22Rv1 (cell line): ENCODE data around the gene TAF9.
A peak's percentile ranks its signal among the peaks of the same experiment; 100 is the strongest.

Experiments
- H3K27ac ChIP-seq: fragments of 450-650 bp; 2 replicates; pipeline ENCODE4 v1.5.1; 2017
- ZFX ChIP-seq: fragments of 450-650 bp; IDR thresholded peaks from 2 replicates; pipeline ENCODE4 v1.6.1; 2017; ENCODE audit warnings: antibody characterized with exemption, borderline replicate concordance
- TF ChIP-seq, protein P1 (sequence below): fragments of 450-650 bp; IDR thresholded peaks from 2 replicates; pipeline ENCODE4 v1.5.1; 2017; ENCODE audit warnings: mild to moderate bottlenecking

The TAF9 gene

DNA sequence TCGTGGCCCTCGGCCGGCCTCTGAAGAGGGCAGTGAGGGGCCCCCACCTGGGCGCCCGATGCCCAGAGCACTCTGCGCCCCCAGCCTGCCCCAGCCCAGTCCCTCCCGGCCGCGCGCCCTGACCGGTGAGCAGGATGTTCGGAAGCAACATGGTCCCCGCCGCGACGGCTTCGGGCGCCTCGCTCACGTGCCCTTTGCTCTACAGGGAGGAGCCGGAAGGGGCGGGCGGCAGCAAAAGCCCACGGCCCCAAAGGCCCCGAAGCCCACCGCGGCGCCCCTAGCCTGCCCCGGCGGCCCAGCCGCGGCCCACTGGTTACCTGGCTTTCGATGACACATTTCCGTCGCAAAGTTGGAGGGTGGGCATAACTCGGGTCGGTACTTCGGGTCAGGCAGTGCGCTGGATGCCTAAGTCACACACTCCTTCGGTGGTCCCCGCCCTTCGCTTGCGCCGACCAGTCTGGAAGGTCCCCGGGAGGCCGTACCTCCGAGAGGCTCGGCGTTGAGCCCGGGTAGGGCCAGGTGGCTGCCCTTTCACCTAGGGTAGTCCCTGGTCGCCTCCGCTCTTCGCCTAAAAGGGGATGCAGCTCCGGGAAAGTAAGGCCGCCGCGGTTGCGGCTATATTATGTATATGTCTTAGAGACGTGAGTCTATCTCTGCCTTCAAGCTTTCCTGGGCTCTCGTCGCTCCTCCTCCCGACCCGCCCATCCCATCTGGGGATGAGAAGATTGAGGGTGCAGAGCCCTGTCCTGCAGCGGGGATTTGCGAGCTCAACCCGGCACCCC, at the start of gene TAF9, which contains the start of the genes AK6 and RAD17:
Gene TAF9 (minus strand): TSS at position 181 of the 782 bp plus-strand sequence. CDS start 3,783 bp downstream, outside the sequence.
Gene AK6 (minus strand): TSS at position 181 of the 782 bp plus-strand sequence. CDS start 30 bp downstream, at position 151.
Gene RAD17 (plus strand): TSS at position 479 of the 782 bp plus-strand sequence. CDS start 2,391 bp downstream, outside the sequence.
- peak within 1 kb of the TSS; percentile 91 for H3K27ac ChIP-seq
- TF ChIP-seq, protein P1, sequence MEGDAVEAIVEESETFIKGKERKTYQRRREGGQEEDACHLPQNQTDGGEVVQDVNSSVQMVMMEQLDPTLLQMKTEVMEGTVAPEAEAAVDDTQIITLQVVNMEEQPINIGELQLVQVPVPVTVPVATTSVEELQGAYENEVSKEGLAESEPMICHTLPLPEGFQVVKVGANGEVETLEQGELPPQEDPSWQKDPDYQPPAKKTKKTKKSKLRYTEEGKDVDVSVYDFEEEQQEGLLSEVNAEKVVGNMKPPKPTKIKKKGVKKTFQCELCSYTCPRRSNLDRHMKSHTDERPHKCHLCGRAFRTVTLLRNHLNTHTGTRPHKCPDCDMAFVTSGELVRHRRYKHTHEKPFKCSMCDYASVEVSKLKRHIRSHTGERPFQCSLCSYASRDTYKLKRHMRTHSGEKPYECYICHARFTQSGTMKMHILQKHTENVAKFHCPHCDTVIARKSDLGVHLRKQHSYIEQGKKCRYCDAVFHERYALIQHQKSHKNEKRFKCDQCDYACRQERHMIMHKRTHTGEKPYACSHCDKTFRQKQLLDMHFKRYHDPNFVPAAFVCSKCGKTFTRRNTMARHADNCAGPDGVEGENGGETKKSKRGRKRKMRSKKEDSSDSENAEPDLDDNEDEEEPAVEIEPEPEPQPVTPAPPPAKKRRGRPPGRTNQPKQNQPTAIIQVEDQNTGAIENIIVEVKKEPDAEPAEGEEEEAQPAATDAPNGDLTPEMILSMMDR, result no peak
- TF ChIP-seq ZFX, result no peak

GRCh38 chr5:69418554-69418953, 49.2 kb upstream of the TAF9 start:
- no peak overlapping the region for H3K27ac ChIP-seq
- TF ChIP-seq, protein P1, result no peak
- no peak for TF ChIP-seq ZFX

GRCh38 chr5:69416699-69417098, 47.4 kb upstream of the TAF9 start:
- H3K27ac ChIP-seq, result peak overlapping the region; percentile 98; the same call in 1 of the 2 replicates
- TF ChIP-seq, protein P1, result no peak
- TF ChIP-seq ZFX, result no peak

- peak overlapping the region; percentile 98 for H3K27ac ChIP-seq
- TF ChIP-seq ZFX, result no peak
- TF ChIP-seq, protein P1, result no peak
Observed at GRCh38 chr5:69416180-69416579, 46.9 kb upstream of the TAF9 start.

DNA sequence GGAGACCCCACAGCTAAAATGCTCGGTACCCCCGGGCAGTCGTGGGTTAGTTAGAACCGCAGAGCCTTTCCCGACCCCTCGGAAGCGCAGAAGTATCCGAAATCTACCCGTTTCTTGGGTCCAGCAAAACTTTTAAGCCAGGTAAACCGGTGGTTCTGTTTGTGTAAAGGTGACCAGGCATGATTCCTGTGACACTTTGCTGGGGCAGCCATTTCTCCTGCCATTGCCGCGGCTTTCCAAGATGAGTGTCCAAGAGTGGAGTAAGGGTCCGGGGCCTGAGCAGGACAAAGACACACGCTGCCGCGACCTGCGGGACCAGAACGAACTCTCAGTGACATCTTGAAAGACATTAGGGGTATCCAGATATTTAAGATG, 46.3 kb upstream of the TAF9 start:
- H3K27ac ChIP-seq, result peak overlapping the region; percentile 98

DNA sequence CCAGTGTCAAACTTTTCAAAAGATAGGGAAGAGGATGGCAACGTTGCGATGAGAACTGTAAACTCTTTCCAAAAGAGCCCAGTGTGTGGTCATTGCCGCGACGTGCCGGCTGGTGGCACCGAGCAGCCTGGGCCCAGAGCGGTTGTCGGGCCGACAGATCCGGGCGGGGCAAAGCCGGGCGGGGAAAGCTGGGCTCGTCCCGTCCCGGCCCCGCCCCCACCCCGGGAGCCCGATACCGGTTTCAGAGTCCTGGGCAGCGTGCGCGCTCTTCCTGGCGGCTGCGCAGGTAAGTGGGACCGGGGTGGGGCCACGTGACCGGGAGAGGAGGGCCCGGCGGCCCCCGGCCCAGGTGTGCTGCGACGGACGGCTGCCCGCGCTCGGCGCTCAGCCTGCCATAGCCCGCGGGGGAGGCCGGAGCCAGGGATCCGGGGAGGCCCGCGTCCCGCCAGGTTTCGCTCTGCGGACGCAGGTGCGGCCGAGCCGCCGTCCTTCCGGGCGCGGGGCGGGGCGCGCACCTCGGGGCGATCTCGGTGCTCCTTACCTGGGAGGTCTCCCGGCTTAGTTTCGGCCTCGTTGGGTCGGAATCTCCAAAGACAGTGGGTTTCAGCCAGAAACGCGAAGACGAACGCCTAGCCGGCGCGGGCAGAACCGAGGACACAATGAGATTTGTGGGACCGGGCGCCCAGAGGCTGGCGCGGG, 45.7 kb upstream of the TAF9 start, which contains the start of gene MARVELD2:
Gene MARVELD2 (plus strand): TSS at position 232 of the 699 bp plus-strand sequence. CDS start 4,270 bp downstream, outside the sequence.
- TF ChIP-seq, protein P1, result peak; percentile 77
- no peak for TF ChIP-seq ZFX
- peak within 1 kb of the TSS; percentile 98 for H3K27ac ChIP-seq

More for the DNA sequence above, 46.3 kb upstream of the TAF9 start:
- TF ChIP-seq, protein P1, result no peak
- TF ChIP-seq ZFX, result no peak
